NB4 (cell line): ENCODE results near the gene TCERG1L.

ENCODE experiments used
- CTCF ChIP-seq: IDR thresholded peaks from one replicate; pipeline ENCODE4 v1.5.1; 2012; ENCODE audit warnings: low read depth, low read length
- MYC ChIP-seq: IDR thresholded peaks from 2 replicates; pipeline ENCODE4 v1.6.1; 2011; ENCODE audit warnings: low read depth, low read length

DNA sequence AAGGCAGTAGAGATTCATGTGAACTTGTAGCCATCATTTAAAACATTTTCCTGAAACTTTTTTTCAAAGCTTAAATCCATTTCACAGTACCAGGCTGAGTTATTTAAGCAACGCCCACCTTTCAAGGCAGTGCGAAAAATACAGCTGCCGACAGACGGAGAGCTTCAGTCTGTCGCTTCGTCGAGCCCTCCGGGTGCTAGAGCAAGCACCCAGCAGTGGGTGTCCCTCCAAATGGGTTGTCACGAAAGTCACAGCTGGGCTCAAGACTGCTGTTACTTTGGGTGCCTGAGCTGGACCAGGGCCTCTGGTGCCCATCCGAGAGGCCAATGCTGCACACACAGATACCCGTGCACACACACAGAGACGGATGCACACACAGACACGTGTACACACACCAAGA lies 135.6 kb downstream of the TCERG1L start:
- TF ChIP-seq CTCF (no peak), MYC (no peak)
